Prostate gland (tissue), 2 donors: Measurements from ENCODE around the gene RHBDL3.

ENCODE experiments used
- POLR2A ChIP-seq: fragments of 450-650 bp; IDR thresholded peaks from one replicate; pipeline ENCODE4 v1.6.1; 2016; ENCODE audit warnings: antibody characterized with exemption, mild to moderate bottlenecking
- POLR2AphosphoS5 ChIP-seq: sonication (generic); formaldehyde crosslinking; IDR thresholded peaks from one replicate; pipeline ENCODE4 v1.6.1; 2017; ENCODE audit warnings: antibody characterized with exemption
- TF ChIP-seq, protein P1 (sequence below), 4 experiments: fragments of 200-600 bp in 2 of 4; fragments of 450-650 bp in 2 of 4; sonication (generic) in 2 of 4; IDR thresholded peaks; 1 replicate in 3 of 4; 2 replicates in 1 of 4; pipeline ENCODE4 v1.5.1; 2016 to 2019; ENCODE audit warnings: antibody characterized with exemption in 4 of 4, mild to moderate bottlenecking in 2 of 4, moderate library complexity in 2 of 4

DNA sequence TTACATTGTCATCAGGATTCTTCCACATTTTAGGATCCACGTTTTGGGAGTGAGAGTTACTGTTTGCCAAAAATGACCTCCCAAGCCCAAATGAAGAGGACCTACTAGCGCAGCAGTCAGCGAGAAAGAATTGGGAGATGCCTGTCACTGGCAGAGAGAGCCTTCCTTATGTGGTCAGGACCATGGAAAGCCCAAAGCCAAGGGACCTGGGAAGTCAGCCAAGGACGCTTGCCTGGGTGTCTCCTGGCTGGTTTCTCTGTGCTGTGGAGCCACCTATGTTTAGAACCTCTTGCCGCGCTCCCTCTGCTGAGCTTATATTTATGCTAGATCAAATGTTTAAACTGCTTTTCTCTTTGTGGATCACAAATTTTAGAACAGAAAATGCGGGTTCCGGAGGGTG is 24.9 kb upstream of the RHBDL3 start:
- TF ChIP-seq POLR2A, result no peak
- TF ChIP-seq, protein P1, sequence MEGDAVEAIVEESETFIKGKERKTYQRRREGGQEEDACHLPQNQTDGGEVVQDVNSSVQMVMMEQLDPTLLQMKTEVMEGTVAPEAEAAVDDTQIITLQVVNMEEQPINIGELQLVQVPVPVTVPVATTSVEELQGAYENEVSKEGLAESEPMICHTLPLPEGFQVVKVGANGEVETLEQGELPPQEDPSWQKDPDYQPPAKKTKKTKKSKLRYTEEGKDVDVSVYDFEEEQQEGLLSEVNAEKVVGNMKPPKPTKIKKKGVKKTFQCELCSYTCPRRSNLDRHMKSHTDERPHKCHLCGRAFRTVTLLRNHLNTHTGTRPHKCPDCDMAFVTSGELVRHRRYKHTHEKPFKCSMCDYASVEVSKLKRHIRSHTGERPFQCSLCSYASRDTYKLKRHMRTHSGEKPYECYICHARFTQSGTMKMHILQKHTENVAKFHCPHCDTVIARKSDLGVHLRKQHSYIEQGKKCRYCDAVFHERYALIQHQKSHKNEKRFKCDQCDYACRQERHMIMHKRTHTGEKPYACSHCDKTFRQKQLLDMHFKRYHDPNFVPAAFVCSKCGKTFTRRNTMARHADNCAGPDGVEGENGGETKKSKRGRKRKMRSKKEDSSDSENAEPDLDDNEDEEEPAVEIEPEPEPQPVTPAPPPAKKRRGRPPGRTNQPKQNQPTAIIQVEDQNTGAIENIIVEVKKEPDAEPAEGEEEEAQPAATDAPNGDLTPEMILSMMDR (IDR thresholded peaks at IDR 0.05), result no peak
- no peak for TF ChIP-seq POLR2AphosphoS5
